ENCODE data around the gene WRAP73.
"Not testable (repeated sequence)": the region's sequence is repeated elsewhere in the genome, so short reads cannot be mapped to it uniquely, and the experiment has no call there.

WRAP73 gene

DNA sequence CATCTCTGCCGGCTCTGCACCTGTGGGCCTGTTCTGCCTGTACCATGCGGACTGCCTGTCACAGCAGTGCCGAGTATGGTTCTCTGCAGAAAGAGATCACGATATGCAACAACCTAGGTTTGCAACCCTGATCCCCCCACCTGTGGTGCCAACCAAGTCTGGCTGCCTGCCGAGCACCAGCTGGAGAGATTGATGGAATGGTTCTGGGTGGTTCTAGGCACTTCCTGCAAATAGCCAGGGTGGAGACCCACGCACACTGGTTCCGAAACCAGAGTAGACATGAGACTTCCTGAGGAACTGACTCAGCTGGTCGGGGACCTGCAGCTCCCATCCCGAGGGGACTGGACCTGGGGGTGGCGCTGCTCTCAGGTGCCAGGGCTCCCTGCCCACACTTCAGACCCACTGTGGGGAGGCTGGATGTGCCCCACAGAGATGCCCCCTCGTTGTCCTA, 19.7 kb downstream of the WRAP73 start:
- DNase-seq (ENCODE audit: low spot score) = no peak

DNA sequence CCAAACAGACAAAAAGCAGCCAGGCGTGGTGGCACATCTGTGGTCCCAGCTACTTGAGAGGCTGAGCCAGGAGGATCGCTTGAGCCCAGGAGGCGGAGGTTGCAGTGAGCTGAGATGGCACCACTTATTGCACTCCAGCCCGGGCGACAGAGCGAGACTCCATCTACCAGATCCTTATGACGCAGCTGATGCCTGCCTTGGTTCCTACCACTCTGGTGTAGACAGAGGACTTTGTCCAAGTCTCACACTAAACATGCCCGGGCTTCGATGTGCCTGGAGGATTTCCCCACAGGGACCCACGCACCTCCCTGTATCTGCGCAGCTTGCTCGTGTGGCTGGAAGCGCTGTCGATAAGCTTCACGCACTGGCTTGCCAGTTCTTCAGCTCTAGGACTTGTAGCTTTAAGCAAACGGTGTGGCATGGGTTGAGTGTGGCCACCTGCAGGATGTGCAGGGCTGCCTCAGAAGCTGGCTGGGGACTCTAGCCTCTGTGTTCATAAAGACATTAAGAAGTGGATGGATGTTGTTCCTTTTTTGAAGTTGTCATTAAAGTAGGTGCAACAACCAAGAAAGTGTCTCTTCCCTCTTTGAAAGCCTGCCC, 20.2 kb downstream of the WRAP73 start:
- DNase-seq (ENCODE audit: low spot score) = no peak

DNA sequence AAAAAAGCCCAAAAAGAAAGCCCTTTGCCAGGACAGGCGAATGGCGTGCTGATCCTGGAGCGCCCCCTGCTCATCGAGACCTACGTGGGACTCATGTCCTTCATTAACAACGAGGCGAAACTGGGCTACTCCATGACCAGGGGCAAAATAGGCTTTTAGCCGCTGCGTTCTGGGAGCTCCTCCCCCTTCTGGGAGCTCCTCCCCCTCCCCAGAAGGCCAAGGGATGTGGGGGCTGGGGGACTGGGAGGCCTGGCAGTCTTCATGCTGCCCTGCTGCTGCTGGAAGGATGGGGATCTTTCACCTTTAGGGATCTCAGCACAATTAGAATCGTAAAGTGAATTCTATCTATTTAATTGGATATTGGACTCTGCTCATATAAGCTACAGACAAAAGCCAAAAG, 21.5 kb downstream of the WRAP73 start:
- no peak for DNase-seq (ENCODE audit: low spot score)

DNA sequence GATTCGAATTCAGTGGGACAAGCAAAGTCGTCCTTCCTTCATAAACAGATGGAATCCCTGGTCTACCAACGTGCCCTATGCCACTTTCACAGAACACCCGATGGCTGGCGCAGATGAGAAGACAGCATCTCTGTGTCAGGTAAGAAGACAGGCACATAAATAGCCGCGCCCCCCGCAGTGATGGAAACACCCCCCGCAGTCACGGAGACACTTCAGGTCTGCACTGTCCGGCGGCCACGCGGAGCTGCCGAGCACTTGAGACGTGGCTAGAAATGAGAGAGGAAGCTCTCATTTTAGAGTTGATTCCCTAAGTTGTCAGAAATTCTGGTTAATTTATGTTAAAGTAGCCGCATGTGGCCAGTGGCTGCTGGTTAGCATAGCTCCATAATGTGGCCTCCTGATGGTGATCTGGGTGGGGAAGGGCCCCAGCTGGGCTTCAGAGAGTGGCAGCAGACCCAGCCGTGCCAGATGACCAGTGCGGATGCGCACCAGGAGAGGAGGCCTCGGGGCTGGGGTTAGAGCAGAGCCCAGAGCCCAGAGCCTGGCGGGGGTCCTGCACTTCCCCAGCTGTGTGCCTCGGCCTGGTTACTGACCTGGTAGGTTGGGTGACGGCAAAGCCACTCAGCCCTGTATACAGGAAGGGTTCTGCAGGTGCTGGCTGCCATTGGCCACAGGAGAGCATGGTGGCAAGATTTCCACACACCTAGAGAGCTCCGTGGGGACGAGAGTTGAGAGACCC, 22.2 kb downstream of the WRAP73 start:
- DNase-seq (ENCODE audit: low spot score) = no peak

DNA sequence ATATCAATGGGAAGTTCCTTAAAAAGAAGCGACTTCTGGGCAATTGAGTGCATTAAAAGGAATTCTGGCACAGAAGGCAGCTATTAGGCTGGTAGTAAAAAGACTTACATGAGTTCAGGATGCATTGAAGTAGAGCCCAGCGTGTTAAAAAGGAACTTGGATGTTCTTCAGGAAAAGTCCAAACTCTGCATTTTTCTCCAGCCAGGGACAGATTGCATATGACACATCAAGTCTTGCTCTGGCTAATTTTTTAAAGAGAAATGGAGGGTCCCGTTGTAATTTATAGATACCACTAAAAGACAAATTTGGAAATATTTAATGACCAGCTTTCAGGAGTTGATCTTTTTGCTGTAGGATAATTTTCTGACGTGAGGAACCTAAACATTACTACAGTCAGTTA, 23.9 kb downstream of the WRAP73 start:
- no peak for DNase-seq (ENCODE audit: low spot score)

DNA sequence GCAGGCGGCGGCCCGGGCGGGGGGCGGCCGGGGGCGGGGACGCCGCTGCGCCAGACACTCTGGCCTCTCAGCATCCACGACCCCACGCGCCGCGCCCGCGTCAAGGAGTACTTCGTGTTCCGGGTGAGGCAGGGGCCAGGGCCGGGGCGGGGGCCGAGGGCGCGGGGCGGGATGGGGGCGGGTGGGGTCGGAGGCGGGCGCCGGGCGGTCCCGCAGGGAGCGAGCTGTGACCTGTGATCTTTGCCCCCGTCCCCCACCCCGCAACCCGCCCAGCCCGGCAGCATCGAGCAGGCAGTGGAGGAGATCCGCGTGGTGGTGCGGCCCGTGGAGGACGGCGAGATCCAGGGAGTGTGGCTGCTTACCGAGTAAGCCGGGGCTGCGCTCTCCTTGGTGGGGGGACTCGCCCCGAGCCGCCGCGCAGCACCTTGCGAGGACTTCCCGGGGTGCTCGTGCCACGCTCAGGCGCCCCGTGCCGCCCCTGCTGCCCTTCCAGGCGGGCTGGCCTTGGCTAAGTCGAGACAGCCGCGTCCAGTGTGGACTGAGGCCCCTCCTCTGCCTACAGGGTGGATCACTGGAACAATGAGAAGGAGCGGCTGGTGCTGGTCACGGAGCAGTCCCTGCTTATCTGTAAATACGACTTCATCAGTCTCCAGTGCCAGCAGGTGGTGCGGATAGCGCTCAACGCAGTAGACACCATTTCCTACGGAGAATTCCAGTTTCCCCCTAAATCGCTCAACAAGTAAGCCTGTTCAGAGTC, 24.6 kb downstream of the WRAP73 start:
- DNase-seq (ENCODE audit: low spot score) = peak; percentile 65

DNA sequence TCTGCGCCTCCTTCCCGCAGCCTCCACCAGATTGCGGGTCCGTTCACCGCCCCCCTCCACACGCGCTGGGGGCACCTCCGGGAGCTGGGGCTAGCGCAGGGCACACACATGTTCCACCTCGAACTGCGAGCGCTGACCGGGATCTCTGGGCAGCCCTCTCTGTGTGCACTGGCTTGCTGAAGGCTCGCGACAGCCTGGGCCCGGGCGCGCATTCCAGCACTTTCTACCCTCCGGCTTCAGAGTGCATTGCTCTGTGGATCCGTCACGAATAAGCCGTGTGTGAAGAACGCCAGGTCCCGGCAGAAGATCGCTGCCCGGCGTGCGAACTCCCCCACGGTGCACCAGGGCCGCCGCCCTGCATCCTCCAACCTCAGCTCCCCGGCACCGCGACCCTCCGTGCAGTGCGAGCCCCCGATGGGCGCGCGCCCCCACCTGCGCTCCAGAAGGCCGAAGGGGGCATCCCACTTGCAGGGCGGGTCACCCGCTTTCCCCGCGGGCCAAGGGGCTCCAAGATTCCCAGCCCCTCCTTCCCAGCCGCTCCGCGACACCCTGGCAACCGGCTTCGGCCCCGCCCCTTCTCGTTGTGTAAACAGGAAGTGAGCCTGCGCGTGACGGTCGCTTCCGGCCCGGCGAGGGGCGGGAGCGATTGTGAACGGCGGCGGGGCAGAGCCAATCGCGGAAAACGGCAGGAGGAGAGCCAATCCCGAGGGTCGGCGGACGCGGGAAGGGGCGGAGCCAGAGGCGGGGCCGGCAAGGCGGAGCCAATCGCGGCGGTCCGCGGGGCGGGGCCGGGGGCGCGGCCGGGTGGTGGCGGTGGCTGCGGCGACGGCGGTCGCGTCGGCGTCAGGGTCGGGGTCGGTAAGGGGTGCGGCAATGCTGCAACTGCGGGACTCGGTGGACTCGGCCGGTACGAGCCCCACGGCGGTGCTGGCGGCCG, 25.4 kb downstream of the WRAP73 start, which contains the start of gene TPRG1L:
TPRG1L (plus strand) TSS at position 816 of the 937 bp plus-strand sequence; CDS start at position 874, 58 bp downstream.
- DNase-seq (ENCODE audit: low spot score) = peak; percentile 99

DNA sequence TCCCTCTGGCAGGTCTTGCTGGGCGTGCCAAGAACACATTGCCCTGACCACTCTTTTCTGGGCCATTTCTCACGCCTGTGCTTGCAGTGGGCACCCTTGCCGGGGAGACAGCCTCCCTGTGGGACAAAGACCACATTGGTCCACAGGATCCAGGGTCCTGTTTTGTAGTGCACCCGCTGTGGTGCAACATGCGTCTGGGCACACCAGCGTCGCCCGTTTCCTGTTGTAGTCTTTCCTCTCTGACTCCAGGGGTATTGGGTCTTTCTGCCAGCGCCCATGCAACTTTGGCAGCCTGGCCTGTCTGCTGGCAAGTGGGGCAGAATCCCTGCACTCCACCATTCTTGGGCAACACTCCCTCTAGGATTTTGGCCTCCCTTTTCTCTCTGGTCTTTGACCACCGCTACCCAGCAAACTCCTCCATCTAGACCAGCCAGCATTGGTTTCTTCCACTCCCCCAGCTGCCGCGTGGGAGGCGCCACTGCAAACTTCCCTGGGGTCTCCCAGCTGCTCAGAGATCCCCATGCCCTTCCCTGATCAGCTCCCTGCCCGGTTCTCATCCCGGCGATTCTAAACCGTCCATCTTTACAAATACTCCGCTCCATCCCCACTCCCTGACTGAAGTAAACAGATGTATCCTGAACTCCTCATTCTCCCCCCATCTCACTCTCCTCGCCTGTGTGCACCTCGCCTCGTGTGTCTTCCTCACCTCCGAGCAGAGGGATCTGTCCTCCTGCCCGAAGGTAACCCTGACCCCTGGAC, 26.3 kb downstream of the WRAP73 start:
- no peak for DNase-seq (ENCODE audit: low spot score)

DNA sequence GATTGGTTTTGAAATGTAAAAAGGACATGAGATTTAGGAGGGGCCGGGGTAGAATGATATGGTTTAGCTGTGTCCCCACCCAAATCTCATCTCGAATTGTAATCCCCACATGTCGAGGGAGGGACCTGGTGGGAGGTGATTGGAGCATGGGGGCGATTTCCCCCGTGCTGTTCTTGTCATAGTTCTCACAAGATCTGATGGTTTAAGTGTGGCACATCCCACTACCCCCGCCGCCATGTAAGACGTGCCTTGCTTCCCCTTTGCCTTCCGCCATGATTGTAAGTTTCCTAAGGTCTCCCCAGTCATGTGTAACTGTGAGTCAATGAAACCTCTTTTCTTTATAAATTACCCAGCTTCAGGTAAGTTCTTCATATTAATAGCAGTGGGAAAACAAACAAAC, 27.8 kb downstream of the WRAP73 start:
- not testable (repeated sequence) for DNase-seq (ENCODE audit: low spot score)

DNA sequence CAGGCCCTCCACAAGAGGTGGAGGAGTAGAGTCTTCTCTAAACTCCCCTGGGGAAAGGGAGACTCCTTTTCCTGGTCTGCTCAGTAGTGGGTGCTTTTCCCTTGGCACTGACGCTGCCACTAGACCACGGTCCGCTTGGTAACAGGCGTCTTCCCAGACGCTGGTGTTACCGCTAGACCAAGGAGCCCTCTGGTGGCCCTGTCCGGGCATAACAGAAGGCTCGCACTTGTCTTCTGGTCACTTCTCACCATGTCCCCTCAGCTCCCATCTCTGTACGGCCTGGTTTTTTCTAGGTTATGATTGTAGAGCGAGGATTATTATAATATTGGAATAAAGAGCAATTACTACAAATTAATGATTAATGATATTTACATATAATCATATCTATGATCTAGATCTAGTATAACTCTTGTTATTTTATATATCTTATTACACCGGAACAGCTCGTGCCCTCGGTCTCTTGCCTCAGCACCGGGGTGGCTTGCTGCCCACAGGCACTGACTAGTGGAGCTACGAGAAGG, 28.7 kb downstream of the WRAP73 start:
- DNase-seq (ENCODE audit: low spot score) = not testable (repeated sequence)

DNA sequence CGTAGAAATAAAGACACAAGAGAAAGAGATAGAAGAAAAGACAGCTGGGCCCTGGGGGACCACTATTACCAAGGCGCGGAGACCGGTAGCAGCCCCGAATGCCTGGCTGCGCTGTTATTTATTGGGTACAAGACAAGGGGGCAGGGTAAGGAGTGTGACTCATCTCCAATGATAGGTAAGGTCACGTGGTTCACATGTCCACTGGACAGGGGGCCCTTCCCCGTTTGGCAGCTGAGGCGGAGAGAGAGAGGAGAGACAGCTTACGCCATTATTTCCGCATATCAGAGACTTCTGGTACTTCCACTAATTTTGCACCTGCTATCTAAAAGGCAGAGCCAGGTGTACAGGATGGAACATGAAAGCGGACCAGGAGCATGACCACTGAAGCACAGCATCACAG, 29.2 kb downstream of the WRAP73 start:
- DNase-seq (ENCODE audit: low spot score) = no peak

DNA sequence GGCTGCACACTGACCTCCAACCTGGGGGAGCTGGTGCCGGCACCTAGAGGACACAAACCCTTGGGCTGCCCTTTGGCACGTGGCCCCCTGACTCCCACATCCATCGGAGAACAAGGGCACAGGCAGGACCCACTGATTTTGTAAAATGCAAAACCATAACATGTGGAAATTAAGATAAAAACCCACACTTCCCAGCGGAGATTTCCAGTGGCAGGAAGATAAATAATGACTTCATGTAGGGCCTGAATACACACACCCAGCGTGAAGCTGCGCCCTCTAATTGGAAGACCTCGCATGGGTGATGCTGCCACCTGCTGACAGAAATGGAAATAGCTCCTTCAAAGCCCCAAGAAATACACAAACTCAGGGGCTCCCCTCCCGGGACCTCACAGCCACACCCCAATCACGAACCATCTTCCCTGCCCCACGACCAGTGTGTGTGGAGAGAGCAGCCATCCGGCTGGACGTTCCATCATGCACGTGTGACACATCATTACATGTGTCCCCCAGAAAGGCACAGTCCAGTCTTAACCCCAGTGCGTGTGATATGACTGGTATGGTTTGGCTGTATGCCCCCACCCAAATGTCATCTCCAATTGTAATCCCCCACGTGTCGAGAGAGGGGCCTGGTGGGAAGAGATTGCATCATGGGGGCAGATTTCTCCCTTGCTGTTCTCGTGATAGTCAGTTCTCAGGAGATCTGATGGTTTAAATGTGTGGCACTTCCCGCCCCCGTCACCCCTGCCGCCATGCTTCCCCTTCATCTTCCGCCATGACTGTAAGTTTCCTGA, 30.8 kb downstream of the WRAP73 start:
- peak; percentile 82 for DNase-seq (ENCODE audit: low spot score)

DNA sequence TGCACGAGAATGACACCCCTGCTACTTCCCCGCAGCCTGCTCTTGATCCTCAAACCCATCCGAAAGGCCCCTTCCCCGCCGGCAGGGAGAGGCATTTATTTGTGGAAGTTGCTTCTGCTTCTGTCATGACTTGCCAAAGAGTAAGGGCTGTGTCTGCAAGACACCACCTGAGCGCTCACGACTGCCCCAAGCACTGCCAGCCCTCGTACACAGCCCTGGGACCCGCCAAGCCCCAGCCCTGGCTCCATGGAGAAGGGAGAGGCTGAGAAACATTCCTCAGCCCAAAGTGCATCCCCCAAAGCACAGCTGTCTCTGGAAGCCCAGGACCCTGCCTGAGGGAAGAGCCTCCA, 31.4 kb downstream of the WRAP73 start:
- DNase-seq (ENCODE audit: low spot score) = no peak

DNA sequence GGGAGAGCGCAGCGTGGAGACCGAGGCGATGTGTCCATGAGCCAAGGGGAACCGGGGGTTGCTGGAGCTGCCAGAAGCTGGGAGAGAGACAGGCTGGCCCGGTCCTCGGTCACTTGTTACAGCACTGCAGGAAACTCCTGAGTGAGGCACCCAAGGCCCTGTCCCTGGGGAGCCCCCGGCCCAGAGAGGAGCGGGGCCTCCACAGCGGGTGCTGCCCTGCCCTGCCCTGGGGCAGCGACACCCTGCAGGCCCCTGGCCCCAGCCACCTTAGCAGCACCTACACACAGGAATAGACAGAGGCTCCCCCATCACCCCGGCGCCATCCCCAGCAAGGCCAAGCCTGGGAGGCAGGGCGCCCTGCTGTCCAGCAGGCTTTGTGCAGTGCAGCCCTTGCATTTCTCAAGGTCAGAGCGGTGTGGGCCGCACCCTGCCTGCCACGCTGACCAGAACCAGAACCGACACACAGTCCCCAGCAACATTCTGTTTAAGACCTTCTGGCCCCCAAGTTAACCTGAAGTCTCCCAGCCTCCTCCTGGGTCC, 32.0 kb downstream of the WRAP73 start:
- no peak for DNase-seq (ENCODE audit: low spot score)

DNA sequence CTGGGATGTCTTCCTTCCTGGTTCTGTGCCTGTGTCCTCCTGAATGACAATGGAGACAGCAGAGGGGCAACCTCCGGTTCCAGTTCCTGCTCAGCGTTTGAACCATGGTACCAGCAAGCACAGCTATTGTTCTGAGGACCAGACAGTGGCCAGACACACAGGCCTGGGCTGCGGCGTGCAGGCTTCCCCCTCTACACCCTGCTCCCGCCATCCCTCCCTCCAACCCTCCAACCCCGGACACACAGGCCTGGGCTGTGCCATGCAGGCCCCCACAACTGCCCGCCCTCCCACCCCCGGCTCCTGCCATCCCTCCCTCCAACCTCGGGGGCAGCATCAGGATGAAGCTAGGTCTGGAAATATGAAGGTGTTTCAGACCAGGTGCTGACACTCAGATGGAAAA, 33.0 kb downstream of the WRAP73 start:
- no peak for DNase-seq (ENCODE audit: low spot score)

DNA sequence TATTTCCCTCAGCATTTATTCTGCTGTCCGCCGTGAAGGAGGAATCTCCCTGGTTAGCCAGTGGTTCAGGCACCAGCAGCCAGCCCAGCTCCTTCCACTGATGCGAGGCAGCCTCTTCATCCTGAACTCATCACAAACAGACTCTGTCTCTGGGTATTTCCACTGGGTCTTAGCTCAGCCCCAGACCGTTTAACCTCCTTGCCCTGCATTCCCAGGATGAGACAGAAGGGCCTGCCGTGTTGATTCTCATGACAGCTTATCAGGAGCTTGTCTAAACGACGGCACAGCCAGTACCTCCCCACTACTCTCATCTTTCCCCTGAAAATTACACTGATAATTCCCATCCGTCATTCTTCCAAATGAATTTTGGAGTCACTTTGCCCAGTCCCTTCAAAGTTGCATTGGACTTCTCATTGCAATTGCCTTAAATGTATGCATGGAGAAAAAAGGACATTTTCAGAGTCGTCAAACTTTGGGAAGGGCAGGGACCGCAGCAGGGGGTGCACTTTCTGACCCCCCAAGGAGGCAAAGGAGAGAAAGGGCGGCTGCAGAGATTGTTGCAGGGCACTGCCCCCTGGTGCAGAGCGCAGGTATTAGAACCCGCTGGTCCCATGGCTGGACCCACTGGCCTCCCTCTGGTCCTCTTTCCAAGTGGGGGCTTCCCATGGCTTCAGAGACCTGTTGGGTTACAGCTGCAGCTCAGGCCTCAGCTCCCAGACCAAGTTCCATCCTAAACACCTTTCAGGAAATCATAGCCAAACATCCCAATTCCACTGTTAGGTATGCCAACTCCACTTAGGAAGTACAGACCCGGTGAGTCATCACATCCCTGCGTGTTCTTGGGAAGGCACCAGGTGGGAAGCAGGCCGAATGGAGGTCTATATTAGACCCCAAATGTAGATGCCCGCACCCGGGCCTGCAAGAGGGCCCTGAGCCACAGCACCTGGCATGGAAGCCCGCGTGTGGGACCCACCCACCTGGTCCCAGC, 34.9 kb downstream of the WRAP73 start:
- DNase-seq (ENCODE audit: low spot score) = peak; percentile 66

DNA sequence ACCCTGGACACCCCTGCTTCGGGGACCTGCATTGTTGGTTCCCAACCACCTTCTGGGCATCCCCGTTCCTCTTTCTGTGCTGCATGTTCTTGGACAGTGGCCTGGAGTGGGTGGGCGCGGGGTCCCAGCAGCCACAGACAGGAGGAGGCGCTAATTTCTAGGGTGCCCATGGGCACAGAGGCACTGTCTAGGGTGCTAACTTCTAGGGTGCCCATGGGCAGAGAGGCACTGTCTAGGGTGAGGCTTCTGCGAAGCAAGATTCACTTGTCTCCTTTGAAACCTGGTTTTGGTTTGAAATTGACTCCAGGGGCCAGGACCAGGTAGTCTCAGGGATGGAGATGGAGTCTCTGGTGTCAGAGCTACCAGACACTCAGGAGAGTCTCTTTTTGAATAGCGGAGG, 37.8 kb downstream of the WRAP73 start:
- DNase-seq (ENCODE audit: low spot score) = no peak

DNA sequence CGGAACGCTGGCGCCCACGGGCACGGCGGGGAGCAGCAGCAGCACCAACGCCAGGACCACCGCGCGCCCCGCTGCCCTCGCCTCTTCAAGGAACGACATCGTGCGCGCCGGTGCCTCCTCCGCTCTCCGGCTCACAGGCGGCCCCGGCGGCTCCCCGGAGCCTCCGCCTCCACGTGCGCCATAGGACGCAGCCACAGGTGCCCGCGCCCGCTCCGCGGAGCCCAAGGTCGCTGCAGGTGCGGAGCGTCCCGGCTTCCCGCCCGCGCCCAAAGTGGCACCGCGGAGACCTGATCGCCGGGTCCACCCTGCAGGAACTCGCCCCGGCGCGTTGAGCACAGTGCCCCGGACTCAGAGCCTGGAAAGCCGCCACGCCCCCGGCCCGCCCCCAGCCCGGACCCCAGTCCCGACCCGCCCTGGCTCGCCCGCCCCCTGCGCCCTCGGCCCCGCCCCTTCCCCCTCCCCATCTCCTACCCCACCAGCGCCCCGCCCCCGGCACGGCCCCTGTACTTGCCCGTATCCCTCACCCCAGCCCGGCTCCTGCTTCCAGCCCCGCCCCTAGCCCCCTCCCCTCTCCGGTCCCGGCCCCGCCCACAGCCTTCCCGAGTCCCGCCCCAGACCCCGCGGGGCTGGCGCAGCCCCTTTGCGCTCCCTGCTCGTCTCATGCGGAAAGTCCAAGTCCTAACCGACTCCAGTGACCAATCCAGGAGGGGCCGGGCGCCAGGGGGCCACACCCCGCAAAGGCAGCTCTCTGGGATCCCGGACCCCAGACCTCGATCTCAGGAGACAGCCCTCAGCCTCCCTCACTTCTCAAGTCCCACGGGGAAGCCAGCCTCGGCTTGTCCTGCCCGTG, 38.5 kb downstream of the WRAP73 start, which contains the start of gene MEGF6:
MEGF6 (minus strand) TSS at position 339 of the 850 bp plus-strand sequence; CDS start at position 99, 240 bp downstream.
- peak; percentile 99 for DNase-seq (ENCODE audit: low spot score)

All from ecto neural progenitor cell (in vitro differentiated cells).